Spleen (tissue), 7 donors: ENCODE measurements around the gene CACNA1D.

Experiments
- POLR2A ChIP-seq, 3 donors: fragments of 450-650 bp; IDR thresholded peaks; one replicate each; pipeline ENCODE4 v1.5.1; 2017; ENCODE audit warnings: antibody characterized with exemption in 3 of 3, mild to moderate bottlenecking in 1 of 3
- POLR2AphosphoS5 ChIP-seq, 3 donors: sonication (generic); formaldehyde crosslinking; IDR thresholded peaks; one replicate each; pipeline ENCODE4 v1.5.1; 2017; ENCODE audit warnings: antibody characterized with exemption in 3 of 3
- TF ChIP-seq, protein P1 (sequence below), 11 experiments: fragments of 200-600 bp in 7 of 11; fragments of 450-650 bp in 4 of 11; sonication (generic) in 4 of 11; IDR thresholded peaks in 8 of 11; conservative IDR thresholded peaks in 3 of 11; 1 replicate in 7 of 11; 2 replicates in 4 of 11; pipeline versions ENCODE4 v1.4.0 to v1.8.0; 2016 to 2021; ENCODE audit warnings: antibody characterized with exemption in 11 of 11, inconsistent platforms in 4 of 11, mild to moderate bottlenecking in 1 of 11
- donor health status: DM: no; HTN: no; CAD: no; lungs with moderate emphysema.
- donor health status: DM: no; HTN: no; CAD: no.
- donor health status: DM: no; HTN: no; CAD: no.

- TF ChIP-seq, protein P1, sequence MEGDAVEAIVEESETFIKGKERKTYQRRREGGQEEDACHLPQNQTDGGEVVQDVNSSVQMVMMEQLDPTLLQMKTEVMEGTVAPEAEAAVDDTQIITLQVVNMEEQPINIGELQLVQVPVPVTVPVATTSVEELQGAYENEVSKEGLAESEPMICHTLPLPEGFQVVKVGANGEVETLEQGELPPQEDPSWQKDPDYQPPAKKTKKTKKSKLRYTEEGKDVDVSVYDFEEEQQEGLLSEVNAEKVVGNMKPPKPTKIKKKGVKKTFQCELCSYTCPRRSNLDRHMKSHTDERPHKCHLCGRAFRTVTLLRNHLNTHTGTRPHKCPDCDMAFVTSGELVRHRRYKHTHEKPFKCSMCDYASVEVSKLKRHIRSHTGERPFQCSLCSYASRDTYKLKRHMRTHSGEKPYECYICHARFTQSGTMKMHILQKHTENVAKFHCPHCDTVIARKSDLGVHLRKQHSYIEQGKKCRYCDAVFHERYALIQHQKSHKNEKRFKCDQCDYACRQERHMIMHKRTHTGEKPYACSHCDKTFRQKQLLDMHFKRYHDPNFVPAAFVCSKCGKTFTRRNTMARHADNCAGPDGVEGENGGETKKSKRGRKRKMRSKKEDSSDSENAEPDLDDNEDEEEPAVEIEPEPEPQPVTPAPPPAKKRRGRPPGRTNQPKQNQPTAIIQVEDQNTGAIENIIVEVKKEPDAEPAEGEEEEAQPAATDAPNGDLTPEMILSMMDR (IDR thresholded peaks at IDR 0.05 in 8 of 11, conservative IDR thresholded peaks at IDR 0.05 in 3 of 11): no peak
- TF ChIP-seq POLR2A (IDR thresholded peaks at IDR 0.05) (no peak), POLR2AphosphoS5 (IDR thresholded peaks at IDR 0.05) (no peak)
These were observed 209.9 kb downstream of the CACNA1D start for GRCh38 chr3:53704363-53704725.
